GM10847 (cell line): ENCODE results near the gene LRRC4C.

Source experiments
- POLR2A ChIP-seq: IDR thresholded peaks from 2 replicates; pipeline ENCODE4 v1.6.1; 2011; ENCODE audit not compliant: insufficient read length; ENCODE audit errors: extremely low read depth

Gene LRRC4C

GRCh38 chr11:41010361-41011050, 448.9 kb downstream of the LRRC4C start:
- no peak for TF ChIP-seq POLR2A

GRCh38 chr11:41005986-41006385, 453.5 kb downstream of the LRRC4C start:
- TF ChIP-seq POLR2A = no peak

- TF ChIP-seq POLR2A = no peak
Measured at GRCh38 chr11:41003339-41004282, 455.8 kb downstream of the LRRC4C start.

- TF ChIP-seq POLR2A = no peak
Measured at GRCh38 chr11:40998920-40999319, 460.5 kb downstream of the LRRC4C start.

GRCh38 chr11:40987776-40988435, 471.5 kb downstream of the LRRC4C start:
- TF ChIP-seq POLR2A = no peak

- no peak for TF ChIP-seq POLR2A
Measured at GRCh38 chr11:40986320-40986719, 473.1 kb downstream of the LRRC4C start.

GRCh38 chr11:40975076-40975475, 484.4 kb downstream of the LRRC4C start:
- no peak for TF ChIP-seq POLR2A

- TF ChIP-seq POLR2A = no peak
Measured at GRCh38 chr11:40974186-40974795, 485.2 kb downstream of the LRRC4C start.

- TF ChIP-seq POLR2A = no peak
Measured at GRCh38 chr11:40958707-40959106, 500.7 kb downstream of the LRRC4C start.

- TF ChIP-seq POLR2A = no peak
Measured at GRCh38 chr11:40952479-40952878, 507.0 kb downstream of the LRRC4C start.

GRCh38 chr11:40938002-40938401, 521.5 kb downstream of the LRRC4C start:
- no peak for TF ChIP-seq POLR2A

- no peak for TF ChIP-seq POLR2A
Measured at GRCh38 chr11:40924915-40925314, 534.5 kb downstream of the LRRC4C start.

- TF ChIP-seq POLR2A = no peak
Measured at GRCh38 chr11:40921246-40921645, 538.2 kb downstream of the LRRC4C start.

GRCh38 chr11:40894501-40894900, 565.0 kb downstream of the LRRC4C start:
- TF ChIP-seq POLR2A = no peak

GRCh38 chr11:40885250-40885954, 574.0 kb downstream of the LRRC4C start:
- TF ChIP-seq POLR2A = no peak
